Adipocyte (in vitro differentiated cells): Measurements from ENCODE around the gene NUP98.

Experiments used
- DNase-seq: peaks from one replicate; pipeline ENCODE4 v3.0.0-alpha.2; 2015; ENCODE audit warnings: low read depth
- H3K27me3 ChIP-seq: replicated peaks from 2 replicates; pipeline ENCODE4 v1.7.0; 2013; ENCODE audit warnings: mild to moderate bottlenecking, low read length, moderate library complexity; ENCODE audit not compliant: control insufficient read depth, insufficient read depth
- H3K36me3 ChIP-seq: 2 replicates; pipeline ENCODE4 v1.7.0; 2013; ENCODE audit warnings: low read length, mild to moderate bottlenecking, moderate library complexity; ENCODE audit not compliant: control insufficient read depth, insufficient read depth, severe bottlenecking
- H3K4me1 ChIP-seq: 2 replicates; pipeline ENCODE4 v1.7.0; 2013; ENCODE audit warnings: mild to moderate bottlenecking, low read length, moderate library complexity; ENCODE audit not compliant: control insufficient read depth, insufficient read depth
- H3K4me3 ChIP-seq: 2 replicates; pipeline ENCODE4 v1.7.0; 2013; ENCODE audit warnings: mild to moderate bottlenecking, low read length, moderate library complexity
- H3K9ac ChIP-seq: 2 replicates; pipeline ENCODE4 v1.7.0; 2013; ENCODE audit warnings: mild to moderate bottlenecking, low read length, moderate library complexity
- H3K9me3 ChIP-seq: 2 replicates; pipeline ENCODE4 v1.7.0; 2013; ENCODE audit warnings: mild to moderate bottlenecking, low read length, moderate library complexity; ENCODE audit not compliant: control insufficient read depth

Gene NUP98

GRCh38 chr11:3797329-3798090 lies at the start of gene NUP98:
Gene NUP98, minus strand, starts transcription at chr11:3797554. Its CDS starts 15,437 bp downstream, at chr11:3782117.
- H3K9ac ChIP-seq, result peak within 1 kb of the TSS; percentile 98
- H3K9me3 ChIP-seq, result no peaks in the 10 kb centered on the region
- H3K4me1 ChIP-seq, result peaks cover 33% of the 10 kb centered on the region
- peaks cover 16% of the 10 kb centered on the region for H3K36me3 ChIP-seq
- no peaks in the 10 kb centered on the region for H3K27me3 ChIP-seq
- DNase-seq, result peak; percentile 100
- H3K4me3 ChIP-seq, result peak within 1 kb of the TSS; percentile 99

- peaks cover 11% of the 10 kb centered on the region for H3K4me1 ChIP-seq
- no peaks in the 10 kb centered on the region for H3K36me3 ChIP-seq
- no peak for DNase-seq
- H3K27me3 ChIP-seq, result no peaks in the 10 kb centered on the region
- H3K9ac ChIP-seq, result no peak overlapping the region
- H3K9me3 ChIP-seq, result no peaks in the 10 kb centered on the region
- no peak overlapping the region for H3K4me3 ChIP-seq
These were observed 48.3 kb upstream of the NUP98 start for GRCh38 chr11:3845670-3846069.

- Histone ChIP-seq H3K9me3 (no peaks in the 10 kb centered on the region), H3K36me3 (no peaks in the 10 kb centered on the region), H3K27me3 (no peaks in the 10 kb centered on the region), H3K9ac (no peak overlapping the region), H3K4me1 (peaks cover 11% of the 10 kb centered on the region), H3K4me3 (no peak overlapping the region)
- DNase-seq, result no peak
These were observed 47.9 kb upstream of the NUP98 start for GRCh38 chr11:3845246-3845645.

- Histone ChIP-seq H3K36me3 (no peaks in the 10 kb centered on the region), H3K4me1 (peaks cover 23% of the 10 kb centered on the region), H3K9ac (no peak overlapping the region), H3K9me3 (no peaks in the 10 kb centered on the region), H3K27me3 (no peaks in the 10 kb centered on the region), H3K4me3 (no peak overlapping the region)
- no peak for DNase-seq
These were observed 46.0 kb upstream of the NUP98 start for GRCh38 chr11:3843326-3843725.

GRCh38 chr11:3841426-3842350 lies 44.3 kb upstream of the NUP98 start:
- Histone ChIP-seq H3K36me3 (no peaks in the 10 kb centered on the region), H3K4me3 (peak overlapping the region; percentile 70), H3K27me3 (no peaks in the 10 kb centered on the region), H3K9me3 (no peaks in the 10 kb centered on the region), H3K4me1 (peaks cover 34% of the 10 kb centered on the region), H3K9ac (peak overlapping the region; percentile 78)
- peak; percentile 95 for DNase-seq

- Histone ChIP-seq H3K27me3 (no peaks in the 10 kb centered on the region), H3K36me3 (no peaks in the 10 kb centered on the region), H3K9me3 (no peaks in the 10 kb centered on the region), H3K4me3 (peak within 1 kb of the TSS; percentile 88), H3K4me1 (peaks cover 34% of the 10 kb centered on the region), H3K9ac (peak within 1 kb of the TSS; percentile 91)
- peak; percentile 88 for DNase-seq
These were observed 43.6 kb upstream of the NUP98 start, which contains the start of gene RHOG for GRCh38 chr11:3840870-3841425. Gene RHOG, minus strand, starts transcription at chr11:3840959. Its CDS starts 12,821 bp downstream, at chr11:3828138.

GRCh38 chr11:3840004-3840869 lies 42.9 kb upstream of the NUP98 start:
- Histone ChIP-seq H3K36me3 (no peaks in the 10 kb centered on the region), H3K4me3 (peak overlapping the region; percentile 88), H3K9me3 (no peaks in the 10 kb centered on the region), H3K27me3 (no peaks in the 10 kb centered on the region), H3K4me1 (peaks cover 31% of the 10 kb centered on the region), H3K9ac (peak overlapping the region; percentile 91)
- DNase-seq, result peak; percentile 25

- Histone ChIP-seq H3K4me1 (peaks cover 41% of the 10 kb centered on the region), H3K4me3 (no peak overlapping the region), H3K27me3 (no peaks in the 10 kb centered on the region), H3K9ac (no peak overlapping the region), H3K9me3 (no peaks in the 10 kb centered on the region), H3K36me3 (peaks cover 9% of the 10 kb centered on the region)
- DNase-seq, result no peak
These were observed 41.1 kb upstream of the NUP98 start for GRCh38 chr11:3838504-3838903.

- Histone ChIP-seq H3K36me3 (peaks cover 12% of the 10 kb centered on the region), H3K4me1 (peaks cover 41% of the 10 kb centered on the region), H3K27me3 (no peaks in the 10 kb centered on the region), H3K9me3 (no peaks in the 10 kb centered on the region), H3K9ac (no peak overlapping the region), H3K4me3 (no peak overlapping the region)
- peak; percentile 32 for DNase-seq
These were observed 40.4 kb upstream of the NUP98 start for GRCh38 chr11:3837793-3838192.

GRCh38 chr11:3836903-3837302 lies 39.5 kb upstream of the NUP98 start:
- H3K4me3 ChIP-seq, result no peak overlapping the region
- peaks cover 40% of the 10 kb centered on the region for H3K4me1 ChIP-seq
- H3K9me3 ChIP-seq, result no peaks in the 10 kb centered on the region
- no peak for DNase-seq
- H3K27me3 ChIP-seq, result no peaks in the 10 kb centered on the region
- H3K9ac ChIP-seq, result no peak overlapping the region
- H3K36me3 ChIP-seq, result peaks cover 12% of the 10 kb centered on the region
